IPS-15b (cell line): ENCODE results near the gene SHLD3.
"Not testable (repeated sequence)": the region's sequence is repeated elsewhere in the genome, so short reads cannot be mapped to it uniquely, and the experiment has no call there.

Experiments
- H3K27me3 ChIP-seq: one replicate; pipeline ENCODE4 v1.6.1; 2013; ENCODE audit warnings: low read length; ENCODE audit not compliant: control insufficient read depth, insufficient read depth
- H3K36me3 ChIP-seq: one replicate; pipeline ENCODE4 v1.6.1; 2013; ENCODE audit warnings: low read length; ENCODE audit not compliant: control insufficient read depth, insufficient read depth
- H3K4me1 ChIP-seq: one replicate; pipeline ENCODE4 v1.6.1; 2013; ENCODE audit warnings: mild to moderate bottlenecking, low read length; ENCODE audit not compliant: control insufficient read depth, insufficient read depth
- H3K4me3 ChIP-seq: one replicate; pipeline ENCODE4 v1.5.1; 2013; ENCODE audit warnings: low read depth, low read length
- H3K9ac ChIP-seq: one replicate; pipeline ENCODE4 v1.6.1; 2013; ENCODE audit warnings: low read depth, mild to moderate bottlenecking, low read length
- H3K9me3 ChIP-seq: one replicate; pipeline ENCODE4 v1.6.1; 2013; ENCODE audit warnings: mild to moderate bottlenecking, low read length; ENCODE audit not compliant: control insufficient read depth, insufficient read depth

The SHLD3 gene

GRCh38 chr5:65630981-65631380, 6.2 kb downstream of the SHLD3 start:
- no peaks in the 10 kb centered on the region for H3K9me3 ChIP-seq
- H3K27me3 ChIP-seq = no peaks in the 10 kb centered on the region
- H3K9ac ChIP-seq = no peak overlapping the region
- no peaks in the 10 kb centered on the region for H3K4me1 ChIP-seq
- no peak overlapping the region for H3K4me3 ChIP-seq
- H3K36me3 ChIP-seq = peaks cover 3% of the 10 kb centered on the region

DNA sequence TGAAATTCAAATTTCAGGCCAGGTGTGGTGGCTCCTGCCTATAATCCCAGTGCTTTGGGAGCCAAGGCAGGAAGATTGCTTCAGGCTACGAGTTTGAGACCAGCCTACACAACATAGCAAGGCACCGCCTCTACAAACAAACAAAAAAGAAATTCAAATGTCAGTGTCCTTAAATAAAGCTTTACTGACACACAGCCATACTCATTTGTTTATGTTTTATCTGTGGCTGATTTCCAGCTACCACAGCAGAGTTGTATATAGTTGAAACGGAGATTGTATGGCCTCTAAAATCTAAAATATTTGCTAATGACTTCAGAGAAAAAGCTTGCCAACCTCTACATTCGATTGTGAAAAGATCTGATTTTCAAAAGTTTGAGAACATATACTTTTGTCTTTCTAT, 15.4 kb downstream of the SHLD3 start:
- Histone ChIP-seq H3K36me3 (no peaks in the 10 kb centered on the region), H3K4me1 (no peaks in the 10 kb centered on the region), H3K9me3 (no peaks in the 10 kb centered on the region), H3K27me3 (no peaks in the 10 kb centered on the region), H3K4me3 (no peak overlapping the region), H3K9ac (no peak overlapping the region)

GRCh38 chr5:65646938-65647337, 22.1 kb downstream of the SHLD3 start:
- H3K36me3 ChIP-seq = no peaks in the 10 kb centered on the region

DNA sequence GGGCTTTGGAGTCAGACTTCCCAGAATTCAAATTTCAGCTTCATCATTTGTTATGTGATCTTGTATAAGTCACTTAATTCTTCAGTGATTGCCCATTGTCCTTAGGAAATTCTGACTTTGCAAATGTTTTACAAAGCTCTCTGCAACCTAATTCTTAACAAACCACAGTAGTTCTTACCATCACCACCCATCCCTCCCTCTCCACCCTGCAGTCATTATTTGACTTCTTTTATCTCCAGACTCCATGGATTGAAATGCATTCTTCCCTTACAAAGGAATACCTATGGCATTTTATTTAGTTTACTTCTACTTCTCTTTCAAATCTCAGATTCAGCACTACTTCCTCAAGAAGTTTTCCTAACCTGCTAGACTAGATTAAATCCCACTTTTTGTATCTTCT, 23.1 kb downstream of the SHLD3 start:
- H3K9me3 ChIP-seq = no peaks in the 10 kb centered on the region
- H3K27me3 ChIP-seq = no peaks in the 10 kb centered on the region
- no peak overlapping the region for H3K4me3 ChIP-seq
- no peaks in the 10 kb centered on the region for H3K36me3 ChIP-seq
- no peaks in the 10 kb centered on the region for H3K4me1 ChIP-seq
- H3K9ac ChIP-seq = no peak overlapping the region

More at GRCh38 chr5:65646938-65647337, 22.1 kb downstream of the SHLD3 start:
- H3K27me3 ChIP-seq = no peaks in the 10 kb centered on the region
- no peak overlapping the region for H3K9ac ChIP-seq
- H3K9me3 ChIP-seq = no peaks in the 10 kb centered on the region
- H3K4me1 ChIP-seq = no peaks in the 10 kb centered on the region
- H3K4me3 ChIP-seq = no peak overlapping the region

- Histone ChIP-seq H3K36me3 (no peaks in the 10 kb centered on the region), H3K9ac (no peak overlapping the region), H3K9me3 (no peaks in the 10 kb centered on the region), H3K4me3 (no peak overlapping the region), H3K4me1 (no peaks in the 10 kb centered on the region), H3K27me3 (no peaks in the 10 kb centered on the region)
Observed at GRCh38 chr5:65651144-65651543, 26.3 kb downstream of the SHLD3 start.

- no peaks in the 10 kb centered on the region for H3K9me3 ChIP-seq
- no peak overlapping the region for H3K4me3 ChIP-seq
- H3K4me1 ChIP-seq = no peaks in the 10 kb centered on the region
- H3K27me3 ChIP-seq = no peaks in the 10 kb centered on the region
- H3K36me3 ChIP-seq = no peaks in the 10 kb centered on the region
- no peak overlapping the region for H3K9ac ChIP-seq
Observed at GRCh38 chr5:65654713-65655112, 29.9 kb downstream of the SHLD3 start.

- Histone ChIP-seq H3K9me3 (no peaks in the 10 kb centered on the region), H3K27me3 (no peaks in the 10 kb centered on the region), H3K36me3 (no peaks in the 10 kb centered on the region), H3K4me3 (no peak overlapping the region), H3K4me1 (no peaks in the 10 kb centered on the region), H3K9ac (no peak overlapping the region)
Observed at GRCh38 chr5:65663804-65664521, 39.1 kb downstream of the SHLD3 start.

DNA sequence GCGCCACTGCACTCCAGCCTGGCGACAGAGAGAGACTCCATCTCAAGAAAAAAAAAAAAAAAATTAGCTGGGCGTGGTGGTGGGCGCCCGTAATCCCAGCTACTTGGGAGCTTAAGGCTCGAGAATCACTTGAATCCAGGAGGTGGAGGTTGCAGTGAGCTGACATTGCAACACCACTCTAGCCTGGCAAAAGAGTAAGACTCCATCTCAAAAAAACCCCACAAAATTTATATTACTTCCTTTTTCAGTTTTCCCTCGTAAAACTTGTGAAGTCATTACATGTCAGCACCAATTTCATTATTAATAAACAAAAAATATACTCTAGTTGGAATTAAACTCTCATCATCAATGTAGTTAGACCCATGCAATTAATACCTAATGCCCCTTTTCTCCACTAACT, 43.9 kb downstream of the SHLD3 start:
- Histone ChIP-seq H3K4me3 (no peak overlapping the region), H3K36me3 (no peaks in the 10 kb centered on the region), H3K9me3 (no peaks in the 10 kb centered on the region), H3K27me3 (no peaks in the 10 kb centered on the region), H3K4me1 (no peaks in the 10 kb centered on the region), H3K9ac (no peak overlapping the region)

DNA sequence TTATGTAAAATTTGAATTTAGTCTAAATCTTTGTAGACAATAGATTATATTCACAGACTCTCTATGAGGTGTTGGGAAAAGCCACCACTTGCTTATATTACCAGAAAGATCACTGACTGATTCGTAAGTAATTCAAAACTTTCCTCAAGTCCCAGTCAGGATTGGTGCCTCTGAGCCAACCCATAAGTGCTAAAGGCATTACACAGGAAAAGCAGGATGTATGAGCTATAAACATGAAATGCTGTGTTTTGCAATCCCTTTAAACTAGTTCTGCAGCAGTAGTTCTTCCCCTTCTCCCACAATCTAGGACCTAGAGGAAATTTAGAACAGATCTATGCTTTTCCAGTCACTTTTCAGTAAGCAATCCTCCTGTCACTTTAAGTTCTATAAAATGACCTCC, 48.0 kb downstream of the SHLD3 start:
- Histone ChIP-seq H3K27me3 (no peaks in the 10 kb centered on the region), H3K36me3 (no peaks in the 10 kb centered on the region), H3K4me1 (no peaks in the 10 kb centered on the region), H3K9ac (no peak overlapping the region), H3K4me3 (no peak overlapping the region), H3K9me3 (no peaks in the 10 kb centered on the region)

GRCh38 chr5:65674749-65675148, 49.9 kb downstream of the SHLD3 start:
- Histone ChIP-seq H3K4me3 (no peak overlapping the region), H3K9ac (no peak overlapping the region), H3K27me3 (no peaks in the 10 kb centered on the region), H3K4me1 (no peaks in the 10 kb centered on the region), H3K36me3 (peaks cover under 1% of the 10 kb centered on the region), H3K9me3 (no peaks in the 10 kb centered on the region)

DNA sequence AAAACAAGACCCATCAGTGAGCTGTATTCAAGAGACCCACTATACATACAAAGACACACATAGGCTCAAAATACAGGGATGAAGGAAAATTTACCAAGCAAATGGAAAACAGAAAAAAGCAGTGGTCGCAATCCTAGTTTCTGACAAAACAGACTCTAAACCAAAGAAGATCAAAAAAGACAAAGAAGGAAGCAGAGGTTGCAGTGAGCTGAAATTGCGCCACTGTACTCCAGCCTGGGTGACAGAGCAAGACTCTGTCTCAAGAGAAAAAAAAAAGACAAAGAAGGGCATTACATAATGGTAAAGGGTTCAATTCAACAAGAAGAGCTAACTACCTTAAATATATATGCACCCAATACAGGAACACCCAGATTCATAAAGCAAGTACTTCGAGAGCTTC, 51.2 kb downstream of the SHLD3 start:
- H3K9me3 ChIP-seq, H3K27me3 ChIP-seq, H3K9ac ChIP-seq, H3K4me3 ChIP-seq, H3K36me3 ChIP-seq, H3K4me1 ChIP-seq: not testable (repeated sequence)
